Skin epidermis (tissue), 12 donors: ENCODE data around the gene NUCKS1.
A peak's percentile ranks its signal among the peaks of the same experiment; 100 is the strongest.

Source experiments
- H3K27ac ChIP-seq, 21 experiments: fragments of 200-600 bp; sonication (generic) in 11 of 21; one replicate each; pipeline ENCODE4 v1.5.0; 2020; ENCODE audit warnings: mild to moderate bottlenecking in 3 of 21, inconsistent platforms in 2 of 21, moderate library complexity in 2 of 21
- H3K4me3 ChIP-seq, 7 experiments: fragments of 200-600 bp; sonication (generic) in 2 of 7; one replicate each; pipeline ENCODE4 v1.5.0; 2020; ENCODE audit warnings: inconsistent platforms in 2 of 7, mild to moderate bottlenecking in 2 of 7, moderate library complexity in 1 of 7

The NUCKS1 gene

DNA sequence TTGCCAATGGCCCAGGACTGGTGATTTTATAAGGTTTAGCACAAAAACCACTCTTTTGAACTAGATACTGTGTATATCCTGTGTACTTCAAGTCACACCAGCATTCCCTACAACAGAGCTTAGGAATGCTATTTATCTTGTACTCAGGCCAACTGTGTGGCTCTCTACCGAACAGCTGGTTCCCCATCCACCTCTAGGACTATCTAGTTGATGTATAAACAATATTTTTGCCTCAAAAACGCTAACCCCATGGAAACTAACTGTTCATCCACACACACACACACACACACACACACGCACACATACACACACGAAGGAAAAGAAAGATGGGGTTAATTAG is 41.0 kb downstream of the NUCKS1 start:
- no peak overlapping the region for H3K27ac ChIP-seq
- H3K4me3 ChIP-seq: no peak overlapping the region

DNA sequence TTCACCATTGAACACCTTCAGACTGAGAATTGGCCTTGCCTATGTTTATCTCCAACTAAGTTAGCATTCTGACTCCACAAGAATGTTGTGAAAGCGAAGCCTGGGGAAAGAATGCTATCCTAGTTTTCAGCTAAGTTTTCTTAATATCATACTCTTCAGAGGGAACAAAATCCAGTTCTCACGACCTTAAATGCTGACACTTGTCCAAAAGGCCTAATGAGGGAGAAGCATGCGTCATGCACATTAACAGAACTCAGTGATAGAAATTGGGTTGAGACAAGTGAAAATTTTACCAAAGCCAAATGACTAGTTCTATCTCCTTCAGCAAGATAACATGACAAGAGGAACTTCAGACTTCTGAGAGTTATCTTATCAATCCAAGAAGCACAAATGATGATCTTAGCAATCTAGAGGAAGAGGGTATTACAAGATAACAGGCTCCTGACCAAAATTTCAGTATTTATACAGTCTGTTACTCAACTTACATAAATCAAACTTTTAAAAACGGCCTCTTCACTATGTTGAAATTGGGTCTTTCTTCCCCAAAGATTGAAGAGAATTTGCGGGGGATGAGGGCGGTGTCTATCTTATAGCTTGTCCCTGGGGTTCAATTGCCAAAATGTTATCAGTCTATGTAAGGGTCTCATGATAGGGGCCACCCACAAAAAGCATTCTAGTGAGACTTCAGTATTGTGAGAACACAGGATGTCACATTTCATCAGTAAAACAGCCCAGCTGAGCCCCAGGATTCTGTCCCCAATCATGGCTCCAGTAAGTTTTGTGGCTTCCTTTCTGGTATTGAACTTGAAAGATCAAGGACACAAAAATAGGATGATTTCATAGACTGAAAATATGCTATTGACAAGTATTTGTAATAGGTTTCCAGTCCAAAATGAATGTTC is 43.1 kb downstream of the NUCKS1 start:
- no peak overlapping the region for H3K27ac ChIP-seq

DNA sequence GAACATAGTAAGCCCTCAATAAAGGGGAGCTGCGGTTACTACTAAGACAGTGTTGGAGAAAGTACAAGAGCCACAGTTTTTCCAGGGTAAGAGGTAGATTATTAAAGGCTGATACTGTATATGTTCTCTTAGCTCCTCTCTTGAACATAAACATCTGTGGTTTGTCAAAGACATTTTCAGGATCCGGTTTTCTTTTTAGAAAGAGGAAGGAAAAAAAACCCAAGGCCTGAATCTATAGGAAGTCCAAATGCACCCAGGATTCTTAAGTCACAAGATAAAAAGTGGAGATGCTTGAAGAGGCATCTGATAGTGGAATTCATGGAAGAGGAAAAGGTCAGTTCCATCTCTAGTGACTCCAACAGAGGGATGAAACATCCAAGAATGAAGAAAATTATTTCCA is 45.1 kb downstream of the NUCKS1 start:
- Histone ChIP-seq H3K27ac (no peak overlapping the region), H3K4me3 (no peak overlapping the region)

More for the DNA sequence above, 43.1 kb downstream of the NUCKS1 start:
- no peak overlapping the region for H3K4me3 ChIP-seq

DNA sequence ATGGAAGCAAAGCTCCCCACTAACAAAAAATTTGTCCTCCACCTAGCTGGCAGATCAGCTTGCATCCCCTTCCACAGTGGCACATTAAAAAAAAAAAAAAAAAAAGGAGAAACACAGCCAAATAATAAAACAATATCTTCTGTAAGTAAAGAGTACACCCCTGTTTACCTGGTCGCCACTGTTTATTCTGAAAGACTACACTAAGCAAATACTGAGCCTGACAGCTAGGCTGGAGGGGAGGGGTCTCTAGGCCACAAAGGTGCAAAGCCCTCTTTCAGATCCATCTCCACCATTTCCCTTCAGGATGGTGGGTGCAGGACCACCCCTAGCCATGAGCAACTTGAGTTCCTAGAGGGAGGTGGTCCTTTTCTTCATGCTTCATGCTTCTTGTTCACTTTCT is 46.9 kb downstream of the NUCKS1 start:
- no peak overlapping the region for H3K27ac ChIP-seq
- no peak overlapping the region for H3K4me3 ChIP-seq

DNA sequence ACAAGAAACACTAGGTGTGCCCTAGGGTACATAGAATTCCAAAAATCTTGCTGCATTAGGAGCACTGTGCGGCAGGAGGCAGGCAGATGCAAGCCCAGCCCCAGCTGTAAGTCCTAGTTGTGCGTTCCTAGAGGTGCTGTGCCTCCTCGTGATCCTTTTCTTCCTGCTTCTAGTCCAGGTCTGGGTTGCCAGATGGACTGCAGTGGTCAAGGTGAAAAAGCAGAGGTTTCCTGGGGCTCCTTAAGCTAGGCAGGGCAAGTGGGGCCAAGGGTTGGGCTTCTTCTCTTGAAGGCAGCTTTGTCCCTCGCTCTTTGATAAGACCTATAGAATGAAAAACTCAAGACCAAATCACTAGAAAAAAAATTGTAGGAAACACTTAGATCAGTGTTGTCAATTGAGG is 48.1 kb downstream of the NUCKS1 start:
- Histone ChIP-seq H3K4me3 (no peak overlapping the region), H3K27ac (no peak overlapping the region)

DNA sequence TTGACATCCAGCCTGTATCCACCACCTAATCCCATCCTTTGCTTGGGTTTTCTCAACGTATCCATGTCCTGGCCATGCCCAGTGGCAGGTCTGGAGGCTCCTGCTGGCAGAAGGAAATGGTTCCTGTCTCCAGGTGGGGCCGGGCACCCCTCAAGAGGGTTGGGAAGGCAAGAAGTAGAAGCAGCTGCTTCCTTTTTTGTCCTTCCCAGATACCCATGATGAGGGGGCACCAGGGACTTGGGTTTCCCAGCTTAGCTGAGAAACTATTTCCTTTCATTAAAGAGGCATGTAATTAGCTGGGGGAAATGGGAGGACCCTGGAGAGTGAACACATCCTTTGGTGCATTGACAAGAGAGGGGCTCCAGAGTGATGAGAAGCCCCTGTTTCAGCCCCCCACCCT is 48.6 kb downstream of the NUCKS1 start:
- no peak overlapping the region for H3K4me3 ChIP-seq
- peak overlapping the region in 1 of 21 experiments; percentile 35 for H3K27ac ChIP-seq

DNA sequence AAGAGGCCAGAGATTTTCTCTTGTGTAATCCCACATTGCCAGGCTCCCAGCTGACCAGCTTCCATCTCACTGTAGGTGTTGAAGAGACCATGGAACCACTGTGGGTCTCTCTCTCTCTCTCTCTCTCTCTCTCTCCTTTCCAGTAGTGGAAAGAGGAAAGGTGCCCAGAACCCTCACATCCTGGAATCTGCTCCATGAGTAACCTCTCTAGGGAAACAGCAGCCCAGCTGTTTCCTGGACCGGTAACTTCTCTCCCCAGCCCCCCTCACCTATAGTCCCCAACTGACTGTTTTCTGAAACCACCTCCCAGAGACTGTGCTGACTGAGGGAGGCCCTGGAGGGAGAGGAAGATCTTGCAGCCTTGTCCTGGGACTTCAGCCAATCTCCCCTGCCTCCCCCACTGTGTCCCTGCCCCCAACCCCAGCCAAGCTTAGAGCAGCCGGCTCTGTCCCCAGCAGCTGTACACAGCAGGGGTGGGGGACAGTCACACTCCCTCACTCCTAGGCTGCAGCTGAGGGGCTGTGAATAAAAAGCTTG is 49.0 kb downstream of the NUCKS1 start:
- no peak overlapping the region for H3K4me3 ChIP-seq
- H3K27ac ChIP-seq: peak overlapping the region in 1 of 21 experiments; percentile 35

DNA sequence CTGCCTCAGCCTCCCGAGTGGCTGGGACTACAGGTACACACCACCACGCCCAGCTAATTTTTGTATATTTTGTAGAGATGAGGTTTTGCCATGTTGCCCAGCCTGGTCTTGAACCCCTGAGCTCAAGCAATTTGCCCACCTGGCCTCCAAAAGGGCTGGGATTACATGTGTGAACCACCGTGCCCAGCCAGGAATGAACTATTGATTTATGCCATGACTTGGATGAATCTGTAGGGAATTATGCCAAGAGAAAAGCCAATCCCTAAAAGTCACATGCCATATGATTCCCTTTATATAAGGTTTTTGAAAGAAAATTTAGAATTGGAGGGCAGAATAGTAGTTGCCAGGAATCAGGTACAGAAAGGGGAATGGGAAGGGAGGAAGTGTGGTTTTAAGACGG is 50.6 kb downstream of the NUCKS1 start:
- H3K4me3 ChIP-seq: no peak overlapping the region
- no peak overlapping the region for H3K27ac ChIP-seq

DNA sequence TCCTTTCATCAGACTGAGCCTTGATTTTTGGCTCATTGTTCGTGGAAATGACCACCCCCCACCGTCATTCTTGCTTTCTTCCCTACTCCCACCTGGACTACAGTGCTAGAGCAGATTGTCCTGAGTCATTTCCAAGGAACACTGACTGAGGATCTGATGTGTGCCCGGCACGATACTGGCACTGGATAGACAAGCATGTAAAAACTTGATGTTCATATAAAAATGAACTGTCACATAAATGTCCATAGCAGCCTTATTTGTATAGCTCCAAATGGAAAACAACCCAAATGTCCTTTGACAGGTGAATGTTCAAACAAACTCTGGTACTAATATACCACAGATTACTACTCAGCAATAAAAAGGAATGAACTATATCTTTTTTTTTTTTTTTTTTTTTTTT is 51.1 kb downstream of the NUCKS1 start:
- no peak overlapping the region for H3K27ac ChIP-seq
- H3K4me3 ChIP-seq: no peak overlapping the region

DNA sequence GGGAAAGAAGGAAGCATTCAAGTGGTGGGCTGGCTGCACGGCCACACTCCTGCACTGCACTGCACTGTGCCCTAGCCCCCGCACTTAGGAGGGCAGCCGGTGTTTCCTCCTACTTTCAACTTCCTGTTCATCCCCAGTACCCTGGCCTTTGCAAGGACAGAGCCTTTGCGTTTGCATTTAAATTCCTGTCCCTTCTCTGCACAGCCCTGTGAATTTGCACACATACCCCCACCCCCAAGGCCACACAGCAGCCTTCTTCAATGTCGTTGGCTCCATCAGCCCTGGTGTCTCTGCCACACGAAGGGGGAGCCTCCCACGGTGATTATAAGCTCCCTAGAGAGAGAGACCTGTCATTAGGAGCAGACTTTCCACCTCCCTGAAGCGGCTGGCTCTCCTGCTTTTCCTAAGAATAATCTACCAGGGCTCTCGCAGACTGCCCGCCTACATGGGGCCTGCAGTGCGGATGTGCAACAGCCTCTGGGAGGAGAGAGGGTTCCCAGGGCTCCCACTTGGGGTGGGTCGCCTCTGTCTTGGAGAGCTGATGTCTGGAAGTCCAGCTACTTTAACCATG is 56.5 kb downstream of the NUCKS1 start:
- Histone ChIP-seq H3K4me3 (no peak overlapping the region), H3K27ac (no peak overlapping the region)

DNA sequence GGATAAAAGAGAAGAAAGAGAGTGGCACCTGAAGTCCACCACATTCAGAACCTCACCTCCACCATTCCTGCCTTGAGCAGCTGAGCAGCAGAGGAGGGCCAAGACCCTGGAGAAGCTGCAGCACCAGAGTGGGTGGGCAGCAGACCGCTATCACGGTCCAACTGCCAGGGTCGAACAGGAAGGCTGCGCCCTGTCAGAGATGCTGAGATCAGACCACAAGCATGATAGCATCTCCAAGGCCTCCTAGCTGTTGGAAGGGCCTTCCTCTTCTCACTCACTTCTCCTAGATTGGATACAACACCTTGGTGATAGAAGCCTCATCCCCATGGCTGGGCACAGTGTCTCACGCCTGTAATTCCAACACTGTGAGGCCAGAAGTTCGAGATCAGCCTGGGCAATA is 57.6 kb downstream of the NUCKS1 start:
- Histone ChIP-seq H3K4me3 (no peak overlapping the region), H3K27ac (no peak overlapping the region)

DNA sequence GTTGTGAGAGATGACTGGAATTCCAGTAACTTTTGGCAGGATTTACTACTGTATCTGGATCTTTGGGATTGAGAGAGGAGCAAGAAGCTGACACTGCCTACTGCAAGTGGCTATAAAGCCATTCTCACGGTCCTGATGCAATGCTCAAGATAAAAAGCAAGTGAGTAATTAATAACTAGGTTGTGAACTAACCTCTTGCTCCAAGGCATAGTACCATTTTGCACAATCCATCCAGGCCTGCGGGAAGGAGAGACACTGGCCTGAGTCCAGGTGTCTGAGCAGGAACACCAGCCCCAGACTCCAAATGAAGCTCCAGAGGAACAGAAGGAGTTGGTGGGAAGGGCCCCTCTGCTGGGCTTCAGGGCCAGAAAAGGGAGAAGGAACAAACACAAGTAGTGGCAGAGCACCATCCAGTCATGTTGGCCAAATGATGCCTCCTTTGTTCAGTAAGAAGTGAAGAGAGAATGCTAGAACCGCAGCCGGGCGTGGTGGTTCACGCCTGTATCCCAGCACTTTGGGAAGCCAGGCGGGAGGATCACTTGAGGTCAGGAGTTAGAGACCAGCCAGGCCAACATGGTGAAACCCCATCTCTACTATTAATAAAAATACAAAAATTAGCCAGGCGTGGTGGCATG is 59.7 kb downstream of the NUCKS1 start:
- Histone ChIP-seq H3K4me3 (no peak overlapping the region), H3K27ac (no peak overlapping the region)

DNA sequence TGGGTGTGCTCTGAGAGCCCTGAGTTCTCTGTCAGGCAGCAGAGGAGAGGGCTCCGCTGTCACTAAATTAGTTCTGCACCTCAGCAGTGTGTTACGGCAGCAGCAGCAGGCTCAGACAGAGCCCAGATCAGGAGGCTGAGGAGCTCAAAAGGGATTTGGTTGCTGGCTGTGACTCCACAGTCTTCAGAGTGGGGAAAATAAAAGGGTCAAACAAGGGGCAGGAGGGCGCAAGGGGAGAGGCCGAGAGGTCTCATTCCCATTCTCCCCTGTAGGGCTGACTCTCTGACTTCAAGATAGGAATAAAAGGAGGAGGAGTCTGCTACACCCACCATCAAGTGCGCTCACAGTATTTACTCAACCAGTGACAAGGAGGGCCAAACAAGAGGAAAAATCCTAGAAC is 60.5 kb downstream of the NUCKS1 start:
- Histone ChIP-seq H3K4me3 (no peak overlapping the region), H3K27ac (no peak overlapping the region)

DNA sequence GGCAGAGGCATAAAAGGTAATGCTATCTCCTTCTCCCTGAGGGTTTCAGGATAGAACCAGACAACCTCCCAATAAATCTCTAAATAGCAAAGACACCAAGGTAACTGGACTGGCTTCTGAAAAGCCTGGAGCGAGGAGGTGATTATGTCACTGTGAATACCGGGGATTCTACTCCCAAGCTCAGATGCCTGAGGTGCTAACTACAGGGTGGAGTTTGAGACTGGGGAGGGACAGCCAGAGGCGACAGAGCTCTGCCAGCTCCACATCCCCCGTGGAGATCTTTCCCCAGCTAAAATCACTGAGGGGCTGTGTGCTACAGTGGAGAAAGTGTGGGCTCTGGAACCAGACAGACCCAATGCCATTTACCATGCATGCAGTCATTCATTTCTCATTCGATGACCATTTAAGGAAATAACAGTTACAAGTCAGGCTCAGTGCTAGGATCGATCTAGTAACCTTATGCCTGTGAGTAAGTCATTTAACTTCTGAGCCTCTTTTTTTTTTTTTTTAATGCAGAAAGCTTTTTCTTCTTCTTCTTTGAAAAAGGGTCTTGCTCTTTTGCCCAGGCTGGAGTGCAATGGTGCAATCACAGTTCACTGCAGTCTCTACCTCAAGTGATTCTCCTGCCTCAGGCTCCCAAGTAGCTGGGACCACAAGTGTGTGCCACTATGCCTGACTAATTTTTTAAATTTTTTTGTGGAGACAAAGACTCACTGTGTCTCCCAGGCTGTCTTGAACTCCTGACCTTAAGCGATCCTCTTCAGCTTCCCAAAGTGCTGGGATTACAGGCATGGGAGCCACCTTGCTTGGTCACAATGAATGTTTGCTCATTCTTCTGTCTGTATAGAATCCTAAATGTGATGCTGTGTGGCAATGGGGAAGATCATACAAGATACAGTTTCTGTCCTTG is 61.6 kb downstream of the NUCKS1 start:
- H3K4me3 ChIP-seq: no peak overlapping the region
- no peak overlapping the region for H3K27ac ChIP-seq

DNA sequence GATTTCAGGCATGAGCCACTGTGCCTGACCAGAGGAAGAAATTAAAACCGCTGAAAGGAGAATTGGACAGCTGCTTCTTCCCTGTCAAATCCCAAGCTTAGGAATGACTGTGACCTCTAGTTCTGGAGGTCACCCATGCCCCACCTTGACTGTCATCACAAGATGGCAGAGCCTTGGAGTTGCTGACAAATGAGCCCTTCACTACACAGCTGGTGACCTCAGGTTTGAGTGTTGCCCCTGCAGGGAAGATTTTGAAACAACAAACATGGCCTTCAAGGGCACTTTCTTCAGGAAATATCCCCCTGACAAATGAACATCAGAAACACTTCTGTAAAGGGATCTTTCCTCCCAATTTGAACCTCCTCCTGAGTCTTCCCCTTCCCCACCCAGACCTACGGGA is 62.7 kb downstream of the NUCKS1 start:
- Histone ChIP-seq H3K4me3 (no peak overlapping the region), H3K27ac (no peak overlapping the region)

DNA sequence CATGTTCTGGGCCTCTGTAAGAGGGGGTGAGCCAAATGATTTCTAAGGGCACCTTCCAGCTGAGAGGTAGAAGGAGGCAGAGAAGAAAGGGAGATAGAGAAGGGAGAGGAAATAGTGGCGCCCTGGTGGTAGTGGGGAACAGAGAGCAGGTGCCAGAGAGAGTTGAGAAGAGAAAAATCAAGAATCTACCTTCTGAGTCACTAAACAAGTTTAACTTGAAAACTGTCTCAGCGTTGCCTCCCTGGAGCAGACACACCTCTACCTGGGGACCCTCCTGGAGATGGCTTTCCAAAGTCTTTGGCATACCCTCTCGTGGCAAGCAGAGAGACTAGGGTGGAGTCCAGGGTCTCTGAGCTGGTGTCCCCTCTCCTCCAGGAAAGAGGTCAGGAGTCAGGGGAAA is 68.6 kb downstream of the NUCKS1 start:
- H3K4me3 ChIP-seq: no peak overlapping the region
- H3K27ac ChIP-seq: no peak overlapping the region

DNA sequence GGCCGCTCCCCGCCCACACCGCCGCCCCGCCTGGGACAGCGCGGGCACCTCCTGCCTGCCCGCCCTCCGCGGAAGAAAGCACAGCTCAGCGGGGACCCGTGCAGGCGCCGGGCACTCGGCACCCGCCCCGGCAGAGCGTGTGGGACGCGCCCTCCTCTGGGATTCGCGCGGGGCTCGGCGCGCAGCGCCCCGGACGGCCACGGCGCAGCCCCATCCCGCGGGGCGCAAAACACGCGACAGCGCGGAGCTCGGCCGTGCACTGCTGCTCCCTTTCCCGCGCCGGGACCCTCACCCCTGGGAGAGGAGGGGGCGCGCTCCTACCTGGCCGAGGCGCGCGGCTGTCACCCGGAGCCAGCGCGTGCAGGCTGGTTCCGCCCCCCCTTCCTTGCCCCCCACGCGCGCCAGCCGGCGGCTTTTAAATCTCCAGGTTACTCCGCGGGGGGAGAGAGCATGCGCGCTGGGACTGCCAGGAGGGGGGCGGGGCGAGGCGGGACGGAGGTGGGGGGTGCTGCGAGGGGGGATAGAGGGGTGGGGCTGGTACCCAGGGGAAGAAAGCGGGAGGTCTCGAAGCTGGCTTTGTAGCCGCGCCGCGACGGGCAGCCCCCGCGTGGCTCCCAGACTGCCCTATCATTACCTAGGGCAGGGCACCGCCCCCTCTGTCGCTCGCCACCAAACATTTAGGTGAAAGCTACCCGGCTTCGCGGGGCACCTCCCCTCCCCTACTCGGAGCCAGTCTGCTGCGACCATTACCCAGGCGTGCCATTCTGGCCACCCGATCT is 69.7 kb downstream of the NUCKS1 start, which contains the start of gene SLC45A3:
Gene SLC45A3, minus strand, starts transcription at position 437 of the 779 bp plus-strand sequence. CDS start 15,853 bp downstream, outside the sequence.
- Histone ChIP-seq H3K27ac (peak within 1 kb of the TSS in 15 of 21 experiments; percentile 12 to 70 (median 60)), H3K4me3 (peak within 1 kb of the TSS; percentile 62 to 79 (median 68))

DNA sequence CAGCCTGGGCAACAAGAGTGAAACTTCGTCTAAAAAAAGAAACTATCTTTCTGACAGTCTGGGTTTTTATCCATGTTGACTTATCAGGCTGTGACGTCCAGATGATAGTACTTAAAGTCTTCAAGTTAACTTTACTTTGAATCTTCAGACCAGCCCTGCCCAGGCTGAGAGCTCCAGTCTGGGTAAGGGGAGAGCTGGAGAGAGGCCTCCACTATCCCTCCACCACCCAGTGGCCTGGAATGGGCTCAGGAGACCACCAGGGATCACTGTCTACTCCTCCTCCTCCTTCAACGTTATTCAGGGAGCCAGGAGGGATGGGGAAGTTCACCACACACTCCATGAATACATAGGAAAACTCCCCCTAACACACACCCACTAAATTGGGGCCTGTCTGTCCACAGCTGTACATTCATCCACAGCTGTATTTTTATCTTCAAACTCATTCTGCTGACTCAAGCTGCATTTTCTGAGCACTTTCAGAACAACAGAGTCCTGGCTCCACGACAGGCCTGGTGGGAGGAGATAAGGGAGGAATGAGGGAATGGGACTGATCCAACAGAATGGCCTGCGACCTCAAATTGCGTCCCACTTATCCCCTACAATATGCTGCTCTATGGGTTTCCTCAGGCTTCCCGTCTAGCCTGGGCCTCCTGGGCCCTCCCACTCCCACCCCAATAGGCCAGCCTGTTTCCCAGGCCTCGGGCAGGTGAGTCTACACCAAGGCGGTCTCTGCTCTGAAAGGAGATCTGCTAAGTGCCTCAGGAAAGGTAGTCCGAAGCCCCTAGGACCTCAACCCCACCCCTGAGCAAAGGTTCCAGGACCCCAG is 71.5 kb downstream of the NUCKS1 start:
- Histone ChIP-seq H3K4me3 (peak overlapping the region in 1 of 7 experiments; percentile 71), H3K27ac (peak overlapping the region in 4 of 21 experiments; percentile 11 to 64 (median 64))
